ENCODE results near the gene CCDC82.

The CCDC82 gene

GRCh38 chr11:96311120-96311568, 78.6 kb downstream of the CCDC82 start:
- TF ChIP-seq TRIM28 (IDR thresholded peaks at IDR 0.05; ENCODE audit: borderline replicate concordance, low read length) (0 out of 2 replicates have a peak, but pooled peaks have one; percentile 31), ZNF398 (tag by site-specific recombination; IDR thresholded peaks at IDR 0.05) (no peak), PRDM6 (tag by site-specific recombination; IDR thresholded peaks at IDR 0.05) (peak; percentile 80), ZBTB17 (tag by site-specific recombination; IDR thresholded peaks at IDR 0.05) (peak; percentile 37; the same call in 1 of the 2 replicates), ZBTB44 (tag by site-specific recombination; IDR thresholded peaks at IDR 0.05) (peak; percentile 69; the same call in 1 of the 2 replicates), ZNF146 (tag by site-specific recombination; IDR thresholded peaks at IDR 0.05) (peak; percentile 54; the same call in 1 of the 2 replicates)
- CTCF ChIA-PET: interaction anchor here (1.0 to 1.4 kb wide), 3 partner anchors 11 to 32 kb away, joined by 3 to 5 read pairs (median 5); partner anchors contain the start of gene MAML2
- no peak overlapping the region for H3K4me3 ChIP-seq (ENCODE audit: low read depth, low read length)
- peaks cover 12% of the 10 kb centered on the region for H3K4me1 ChIP-seq (ENCODE audit: control insufficient read depth, insufficient read depth, low read length)
- no peak overlapping the region for H3K27ac ChIP-seq (ENCODE audit: extremely low read depth, low read depth, low read length)
- POLR2A ChIA-PET: interaction anchor here (0.9 kb wide), 1 partner anchor 521 kb away, joined by 3 read pairs; the partner anchor contains the start of gene FAM76B
- H3K36me3 ChIP-seq (ENCODE audit: control insufficient read depth in 2 of 2, insufficient read depth in 1 of 2, low read length in 2 of 2): no peaks in the 10 kb centered on the region
- H3K9me3 ChIP-seq (ENCODE audit: control insufficient read depth, insufficient read depth, low read depth, low read length): no peaks in the 10 kb centered on the region

GRCh38 chr11:96310236-96310635, 79.5 kb downstream of the CCDC82 start:
- H3K4me1 ChIP-seq (ENCODE audit: control insufficient read depth, insufficient read depth, low read length): peaks cover 13% of the 10 kb centered on the region
- no peaks in the 10 kb centered on the region for H3K9me3 ChIP-seq (ENCODE audit: control insufficient read depth, insufficient read depth, low read depth, low read length)
- no peak overlapping the region for H3K4me3 ChIP-seq (ENCODE audit: low read depth, low read length)
- ChIA-PET POLR2A (no interaction called here), CTCF (interaction anchor here (0.6 to 1.4 kb wide), 4 partner anchors 9 to 398 kb away, joined by 3 to 5 read pairs (median 4); partner anchors contain the start of gene MAML2)
- TF ChIP-seq ZNF223 (tag by site-specific recombination; IDR thresholded peaks at IDR 0.05): no peak
- H3K36me3 ChIP-seq (ENCODE audit: control insufficient read depth in 2 of 2, insufficient read depth in 1 of 2, low read length in 2 of 2): no peaks in the 10 kb centered on the region
- no peak overlapping the region for H3K27ac ChIP-seq (ENCODE audit: extremely low read depth, low read depth, low read length)

GRCh38 chr11:96309643-96310017, 80.1 kb downstream of the CCDC82 start:
- Histone ChIP-seq H3K27ac (ENCODE audit: extremely low read depth, low read depth, low read length) (no peak overlapping the region), H3K4me1 (ENCODE audit: control insufficient read depth, insufficient read depth, low read length) (peaks cover 13% of the 10 kb centered on the region)

GRCh38 chr11:96309016-96309642, 80.6 kb downstream of the CCDC82 start:
- Histone ChIP-seq H3K4me1 (ENCODE audit: control insufficient read depth, insufficient read depth, low read length) (peaks cover 13% of the 10 kb centered on the region), H3K4me3 (ENCODE audit: low read depth, low read length) (no peak overlapping the region), H3K27ac (ENCODE audit: extremely low read depth, low read depth, low read length) (no peak overlapping the region), H3K9me3 (ENCODE audit: control insufficient read depth, insufficient read depth, low read depth, low read length) (no peaks in the 10 kb centered on the region), H3K36me3 (ENCODE audit: control insufficient read depth in 2 of 2, insufficient read depth in 1 of 2, low read length in 2 of 2) (no peaks in the 10 kb centered on the region)
- ChIA-PET CTCF (interaction anchor here (1.3 kb wide), 1 partner anchor 11 kb away, joined by 4 read pairs; no protein-coding TSS in a partner anchor), POLR2A (no interaction called here)
- TF ChIP-seq PRDM1 (tag by site-specific recombination; IDR thresholded peaks at IDR 0.05): 0 out of 2 replicates have a peak, but pooled peaks have one; percentile 12
- TF ChIP-seq ZNF513 (tag by site-specific recombination; IDR thresholded peaks at IDR 0.05): peak; percentile 60
- no peak for TF ChIP-seq MEIS1 (CRISPR knock-in tag; IDR thresholded peaks at IDR 0.05; ENCODE audit: borderline replicate concordance)

More at GRCh38 chr11:96309643-96310017, 80.1 kb downstream of the CCDC82 start:
- no peak overlapping the region for H3K4me3 ChIP-seq (ENCODE audit: low read depth, low read length)
- no peaks in the 10 kb centered on the region for H3K36me3 ChIP-seq (ENCODE audit: control insufficient read depth in 2 of 2, insufficient read depth in 1 of 2, low read length in 2 of 2)
- ChIA-PET POLR2A (no interaction called here), CTCF (interaction anchor here (0.6 to 1.4 kb wide), 4 partner anchors 10 to 398 kb away, joined by 3 to 5 read pairs (median 4); partner anchors contain the start of gene MAML2)
- TF ChIP-seq EGR2 (tag by site-specific recombination; IDR thresholded peaks at IDR 0.05; ENCODE audit: low read depth): no peak
- 0 out of 2 replicates have a peak, but pooled peaks have one; percentile 11 for TF ChIP-seq ZFHX2 (tag by site-specific recombination; conservative IDR thresholded peaks at IDR 0.05)
- no peaks in the 10 kb centered on the region for H3K9me3 ChIP-seq (ENCODE audit: control insufficient read depth, insufficient read depth, low read depth, low read length)
